GM12873 (cell line): ENCODE data around the gene PACRG.

ENCODE experiments used
- TF ChIP-seq, protein P1 (sequence below): IDR thresholded peaks from 2 replicates; pipeline ENCODE4 v1.5.1; 2012; ENCODE audit warnings: low read depth, mild to moderate bottlenecking, moderate library complexity, low read length, control low read depth; ENCODE audit not compliant: insufficient read depth; ENCODE audit errors: missing control alignments

Gene PACRG

DNA sequence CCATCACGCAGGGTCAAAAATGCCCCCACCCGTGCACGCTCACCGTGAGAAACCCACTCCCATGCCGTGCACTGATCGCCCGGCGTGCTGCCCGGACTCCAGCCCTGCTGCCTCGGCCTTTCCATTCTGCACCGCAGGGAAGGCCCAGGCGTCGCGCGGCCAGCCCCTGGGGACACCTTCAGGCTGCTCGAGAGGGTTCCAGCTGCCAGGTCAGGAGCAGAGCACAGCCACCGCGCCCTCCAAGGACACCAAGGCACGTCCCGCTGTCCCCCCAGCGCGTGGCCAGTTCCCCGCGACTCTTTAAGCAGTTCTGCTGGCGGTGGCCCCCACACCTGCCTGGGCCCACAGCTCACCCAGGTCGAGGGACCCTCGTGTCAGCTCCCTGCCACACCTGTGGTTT, 372.5 kb downstream of the PACRG start:
- TF ChIP-seq, protein P1, sequence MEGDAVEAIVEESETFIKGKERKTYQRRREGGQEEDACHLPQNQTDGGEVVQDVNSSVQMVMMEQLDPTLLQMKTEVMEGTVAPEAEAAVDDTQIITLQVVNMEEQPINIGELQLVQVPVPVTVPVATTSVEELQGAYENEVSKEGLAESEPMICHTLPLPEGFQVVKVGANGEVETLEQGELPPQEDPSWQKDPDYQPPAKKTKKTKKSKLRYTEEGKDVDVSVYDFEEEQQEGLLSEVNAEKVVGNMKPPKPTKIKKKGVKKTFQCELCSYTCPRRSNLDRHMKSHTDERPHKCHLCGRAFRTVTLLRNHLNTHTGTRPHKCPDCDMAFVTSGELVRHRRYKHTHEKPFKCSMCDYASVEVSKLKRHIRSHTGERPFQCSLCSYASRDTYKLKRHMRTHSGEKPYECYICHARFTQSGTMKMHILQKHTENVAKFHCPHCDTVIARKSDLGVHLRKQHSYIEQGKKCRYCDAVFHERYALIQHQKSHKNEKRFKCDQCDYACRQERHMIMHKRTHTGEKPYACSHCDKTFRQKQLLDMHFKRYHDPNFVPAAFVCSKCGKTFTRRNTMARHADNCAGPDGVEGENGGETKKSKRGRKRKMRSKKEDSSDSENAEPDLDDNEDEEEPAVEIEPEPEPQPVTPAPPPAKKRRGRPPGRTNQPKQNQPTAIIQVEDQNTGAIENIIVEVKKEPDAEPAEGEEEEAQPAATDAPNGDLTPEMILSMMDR: no peak

- TF ChIP-seq, protein P1: no peak
Measured at GRCh38 chr6:163113358-163113962, 385.7 kb downstream of the PACRG start.

GRCh38 chr6:163118941-163119340, 391.2 kb downstream of the PACRG start:
- TF ChIP-seq, protein P1: no peak

GRCh38 chr6:163120223-163120622, 392.4 kb downstream of the PACRG start:
- TF ChIP-seq, protein P1: peak; percentile 34

- TF ChIP-seq, protein P1: no peak
Measured at GRCh38 chr6:163121270-163121669, 393.5 kb downstream of the PACRG start.

DNA sequence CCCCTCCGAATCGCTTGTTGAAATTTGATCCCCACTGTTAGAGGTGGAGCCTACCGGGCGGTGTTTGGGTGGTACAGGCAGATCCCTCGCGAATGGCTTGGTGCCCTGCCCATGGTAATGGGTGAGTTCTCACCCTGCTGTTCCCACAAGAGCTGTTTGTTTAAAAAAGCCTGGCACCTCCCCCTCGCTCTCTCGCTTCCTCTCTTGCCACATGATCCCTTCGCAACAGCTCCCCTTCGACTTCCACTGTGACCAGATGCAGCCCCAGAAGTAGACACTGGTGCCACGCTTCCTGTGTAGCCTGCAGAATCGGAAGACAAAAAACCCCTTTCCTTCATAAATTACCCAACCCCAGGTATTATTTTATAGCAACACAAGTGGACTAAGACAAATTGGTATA, 394.6 kb downstream of the PACRG start:
- TF ChIP-seq, protein P1: no peak

DNA sequence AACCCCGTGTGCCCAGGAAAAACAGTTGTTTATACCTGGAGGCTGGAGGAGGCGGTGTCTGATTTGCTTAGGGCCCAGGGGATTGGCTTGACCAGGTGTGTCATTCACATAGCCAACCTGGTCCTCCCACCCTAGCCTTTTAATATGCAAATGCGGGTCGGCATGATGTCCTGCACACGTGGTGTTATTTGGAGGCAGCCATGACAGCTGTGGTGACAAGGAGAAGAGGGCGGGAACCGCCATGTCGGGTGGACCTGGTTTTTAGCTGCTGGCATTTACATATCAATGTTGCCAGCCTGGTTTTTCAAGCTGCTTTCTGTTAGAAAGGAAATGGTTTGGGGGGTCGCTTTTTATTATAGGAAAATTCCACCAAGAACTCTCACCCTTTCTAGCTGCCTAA, 395.3 kb downstream of the PACRG start:
- TF ChIP-seq, protein P1: no peak
